ENCODE data around the gene ETV4. TPM values are rescaled to one million over a fixed set of nuclear protein-coding genes. Genes with fewer than 3 reads are reported as not detected.
"Not testable (repeated sequence)": the region's sequence is repeated elsewhere in the genome, so short reads cannot be mapped to it uniquely, and the experiment has no call there.

The ETV4 gene
- total RNA-seq, 2 donors from 2014 or later: 51.1 to 83.0 TPM

GRCh38 chr17:43515656-43516055 lies 30.5 kb downstream of the ETV4 start:
- Histone ChIP-seq H3K27me3 (ENCODE audit: control insufficient read depth, insufficient read depth, low read length, poor library complexity, severe bottlenecking) (no peaks in the 10 kb centered on the region), H3K4me3 (ENCODE audit: low read length) (no peak overlapping the region), H3K4me1 (ENCODE audit: control insufficient read depth, insufficient read depth, low read length) (no peaks in the 10 kb centered on the region), H3K9me3 (ENCODE audit: control insufficient read depth, low read length) (no peaks in the 10 kb centered on the region), H3K36me3 (ENCODE audit: control insufficient read depth, insufficient read depth, low read length) (peaks cover 85% of the 10 kb centered on the region), H3K27ac (ENCODE audit: low read depth, low read length) (no peak overlapping the region), H3K9ac (ENCODE audit: extremely low read depth, low read length, poor library complexity, severe bottlenecking) (no peak overlapping the region)
- H3K4me3 Mint-ChIP-seq: no peak overlapping the region
- 90 to 100% methylated on average over 1 of the region's 1 CpG for WGBS, 2 experiments (ENCODE audit: insufficient coverage in 1 of 2, insufficient read length in 1 of 2)
- H3K9me3 Mint-ChIP-seq: no peaks in the 10 kb centered on the region
- TF ChIP-seq CTCF (conservative IDR thresholded peaks at IDR 0.05): no peak
- no peaks in the 10 kb centered on the region for H3K27me3 Mint-ChIP-seq (ENCODE audit: insufficient read depth)
- peak overlapping the region; percentile 11 for H3K27ac Mint-ChIP-seq
- H3K36me3 Mint-ChIP-seq (ENCODE audit: low read depth): peaks cover 63% of the 10 kb centered on the region
- DNase-seq: no peak
- no peaks in the 10 kb centered on the region for H3K4me1 Mint-ChIP-seq

- H3K9ac ChIP-seq (ENCODE audit: extremely low read depth, low read length, poor library complexity, severe bottlenecking); H3K4me1 ChIP-seq (ENCODE audit: control insufficient read depth, insufficient read depth, low read length); H3K4me3 ChIP-seq (ENCODE audit: low read length); H3K9me3 Mint-ChIP-seq; DNase-seq; H3K27me3 ChIP-seq (ENCODE audit: control insufficient read depth, insufficient read depth, low read length, poor library complexity, severe bottlenecking); H3K27ac Mint-ChIP-seq; H3K4me1 Mint-ChIP-seq; H3K9me3 ChIP-seq (ENCODE audit: control insufficient read depth, low read length); H3K27ac ChIP-seq (ENCODE audit: low read depth, low read length); H3K27me3 Mint-ChIP-seq (ENCODE audit: insufficient read depth); H3K4me3 Mint-ChIP-seq: not testable (repeated sequence)
- peaks cover 66% of the 10 kb centered on the region for H3K36me3 Mint-ChIP-seq (ENCODE audit: low read depth)
- WGBS, 2 experiments (ENCODE audit: insufficient coverage in 1 of 2, insufficient read length in 1 of 2): 94 to 97% methylated on average over 2 to 3 of the region's 3 CpGs
- peaks cover 88% of the 10 kb centered on the region for H3K36me3 ChIP-seq (ENCODE audit: control insufficient read depth, insufficient read depth, low read length)
These were observed 34.9 kb downstream of the ETV4 start for GRCh38 chr17:43511199-43511598.

- 99 to 100% methylated on average over 1 to 7 of the region's 7 CpGs for WGBS, 2 experiments (ENCODE audit: insufficient coverage in 1 of 2, insufficient read length in 1 of 2)
These were observed 36.7 kb downstream of the ETV4 start for GRCh38 chr17:43509440-43509839.

GRCh38 chr17:43490621-43491020 lies 55.5 kb downstream of the ETV4 start:
- no peaks in the 10 kb centered on the region for H3K9me3 Mint-ChIP-seq
- H3K4me3 Mint-ChIP-seq: no peak overlapping the region
- no peaks in the 10 kb centered on the region for H3K4me1 Mint-ChIP-seq
- WGBS, 2 experiments (ENCODE audit: insufficient coverage in 1 of 2, insufficient read length in 1 of 2): 95 to 96% methylated on average over 4 of the region's 5 CpGs
- DNase-seq: no peak
- Histone ChIP-seq H3K36me3 (ENCODE audit: control insufficient read depth, insufficient read depth, low read length) (peaks cover 55% of the 10 kb centered on the region), H3K9ac (ENCODE audit: extremely low read depth, low read length, poor library complexity, severe bottlenecking) (no peak overlapping the region), H3K27me3 (ENCODE audit: control insufficient read depth, insufficient read depth, low read length, poor library complexity, severe bottlenecking) (no peaks in the 10 kb centered on the region), H3K27ac (ENCODE audit: low read depth, low read length) (no peak overlapping the region), H3K4me3 (ENCODE audit: low read length) (no peak overlapping the region), H3K9me3 (ENCODE audit: control insufficient read depth, low read length) (no peaks in the 10 kb centered on the region), H3K4me1 (ENCODE audit: control insufficient read depth, insufficient read depth, low read length) (no peaks in the 10 kb centered on the region)
- H3K36me3 Mint-ChIP-seq (ENCODE audit: low read depth): peaks cover 56% of the 10 kb centered on the region
- no peak overlapping the region for H3K27ac Mint-ChIP-seq
- no peaks in the 10 kb centered on the region for H3K27me3 Mint-ChIP-seq (ENCODE audit: insufficient read depth)
- no peak for TF ChIP-seq CTCF (conservative IDR thresholded peaks at IDR 0.05)

More at GRCh38 chr17:43509440-43509839, 36.7 kb downstream of the ETV4 start:
- not testable (repeated sequence) for H3K4me1 ChIP-seq (ENCODE audit: control insufficient read depth, insufficient read depth, low read length); H3K4me3 ChIP-seq (ENCODE audit: low read length); H3K4me3 Mint-ChIP-seq; DNase-seq; H3K9ac ChIP-seq (ENCODE audit: extremely low read depth, low read length, poor library complexity, severe bottlenecking); H3K27ac Mint-ChIP-seq; H3K9me3 Mint-ChIP-seq; H3K9me3 ChIP-seq (ENCODE audit: control insufficient read depth, low read length); H3K27ac ChIP-seq (ENCODE audit: low read depth, low read length); H3K4me1 Mint-ChIP-seq; H3K27me3 ChIP-seq (ENCODE audit: control insufficient read depth, insufficient read depth, low read length, poor library complexity, severe bottlenecking); H3K27me3 Mint-ChIP-seq (ENCODE audit: insufficient read depth)
- peaks cover 72% of the 10 kb centered on the region for H3K36me3 Mint-ChIP-seq (ENCODE audit: low read depth)
- H3K36me3 ChIP-seq (ENCODE audit: control insufficient read depth, insufficient read depth, low read length): peaks cover 94% of the 10 kb centered on the region
